Measurements from ENCODE around the gene ACSM2A.
"Not testable (repeated sequence)": the region's sequence is repeated elsewhere in the genome, so short reads cannot be mapped to it uniquely, and the experiment has no call there.

ACSM2A gene

DNA sequence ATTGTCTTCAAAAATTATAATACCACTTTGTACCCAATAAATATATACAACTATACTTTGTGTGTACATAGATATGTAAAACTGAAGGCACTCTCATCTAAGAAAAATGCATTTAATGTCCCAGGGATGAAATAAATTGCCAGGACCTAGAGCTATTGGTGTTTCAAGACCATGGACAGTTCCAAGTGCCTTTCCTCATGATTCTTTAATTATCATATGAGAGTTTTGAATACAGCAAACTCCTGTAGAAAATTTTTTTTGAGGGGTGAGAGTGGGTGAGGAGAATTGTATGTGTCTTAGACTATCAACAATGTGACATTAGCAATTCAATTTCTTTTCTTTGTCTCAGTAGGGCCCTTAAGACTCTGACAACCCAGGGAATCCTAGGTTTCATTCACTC is 17.6 kb downstream of the ACSM2A start:
- H3K27ac ChIP-seq (ENCODE audit: poor library complexity, severe bottlenecking); DNase-seq (ENCODE audit: low spot score); H3K27me3 ChIP-seq (ENCODE audit: insufficient read depth, poor library complexity, severe bottlenecking); ATAC-seq (ENCODE audit: low read depth); H3K9me3 ChIP-seq (ENCODE audit: severe bottlenecking); H3K36me3 ChIP-seq (ENCODE audit: low read depth); H3K4me3 ChIP-seq (ENCODE audit: severe bottlenecking); H3K4me1 ChIP-seq (ENCODE audit: insufficient read depth, poor library complexity, severe bottlenecking): not testable (repeated sequence)

DNA sequence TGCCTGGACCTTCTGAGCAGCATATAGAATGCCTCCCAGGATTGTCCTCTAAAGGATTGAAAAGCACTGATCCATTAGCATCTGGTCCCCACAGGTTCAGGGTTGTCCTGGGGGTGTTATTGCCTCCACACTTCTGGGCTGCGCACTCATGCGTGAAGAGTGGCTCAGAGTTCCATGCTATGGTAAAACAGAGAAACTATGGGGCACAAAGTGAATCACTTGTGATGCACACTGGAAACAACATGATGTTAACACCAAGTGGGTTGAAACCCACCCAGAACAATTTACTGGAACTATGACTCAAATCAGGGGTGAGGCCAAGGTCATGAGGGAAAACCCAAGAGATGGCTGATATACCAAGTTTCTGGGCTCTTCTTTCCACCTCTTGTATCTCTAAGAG is 18.6 kb downstream of the ACSM2A start:
- H3K27me3 ChIP-seq (ENCODE audit: insufficient read depth, poor library complexity, severe bottlenecking); H3K27ac ChIP-seq (ENCODE audit: poor library complexity, severe bottlenecking); H3K36me3 ChIP-seq (ENCODE audit: low read depth); H3K4me1 ChIP-seq (ENCODE audit: insufficient read depth, poor library complexity, severe bottlenecking); ATAC-seq (ENCODE audit: low read depth); H3K4me3 ChIP-seq (ENCODE audit: severe bottlenecking); DNase-seq (ENCODE audit: low spot score); H3K9me3 ChIP-seq (ENCODE audit: severe bottlenecking): not testable (repeated sequence)

DNA sequence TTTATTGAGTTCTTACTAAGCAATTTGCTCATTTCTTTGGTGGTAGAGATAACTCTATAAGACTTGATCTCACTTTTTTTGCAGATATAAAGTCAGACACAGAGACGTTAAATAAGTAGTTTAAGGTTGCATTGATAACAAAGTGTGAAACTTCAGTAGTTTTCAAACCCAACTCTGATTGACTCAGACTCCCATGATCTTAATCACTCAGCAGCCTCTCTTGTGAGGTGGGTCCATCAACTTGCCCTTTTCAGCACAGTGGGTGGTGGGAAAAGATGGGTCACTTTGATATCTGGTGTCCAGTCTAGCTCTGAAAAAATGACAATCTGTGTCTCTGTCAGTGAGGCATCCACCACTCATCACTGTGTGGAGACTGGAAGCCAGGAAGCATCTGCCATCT is 19.4 kb downstream of the ACSM2A start:
- H3K4me3 ChIP-seq (ENCODE audit: severe bottlenecking); H3K9me3 ChIP-seq (ENCODE audit: severe bottlenecking); H3K27me3 ChIP-seq (ENCODE audit: insufficient read depth, poor library complexity, severe bottlenecking); H3K36me3 ChIP-seq (ENCODE audit: low read depth); DNase-seq (ENCODE audit: low spot score); H3K4me1 ChIP-seq (ENCODE audit: insufficient read depth, poor library complexity, severe bottlenecking); ATAC-seq (ENCODE audit: low read depth); H3K27ac ChIP-seq (ENCODE audit: poor library complexity, severe bottlenecking): not testable (repeated sequence)

DNA sequence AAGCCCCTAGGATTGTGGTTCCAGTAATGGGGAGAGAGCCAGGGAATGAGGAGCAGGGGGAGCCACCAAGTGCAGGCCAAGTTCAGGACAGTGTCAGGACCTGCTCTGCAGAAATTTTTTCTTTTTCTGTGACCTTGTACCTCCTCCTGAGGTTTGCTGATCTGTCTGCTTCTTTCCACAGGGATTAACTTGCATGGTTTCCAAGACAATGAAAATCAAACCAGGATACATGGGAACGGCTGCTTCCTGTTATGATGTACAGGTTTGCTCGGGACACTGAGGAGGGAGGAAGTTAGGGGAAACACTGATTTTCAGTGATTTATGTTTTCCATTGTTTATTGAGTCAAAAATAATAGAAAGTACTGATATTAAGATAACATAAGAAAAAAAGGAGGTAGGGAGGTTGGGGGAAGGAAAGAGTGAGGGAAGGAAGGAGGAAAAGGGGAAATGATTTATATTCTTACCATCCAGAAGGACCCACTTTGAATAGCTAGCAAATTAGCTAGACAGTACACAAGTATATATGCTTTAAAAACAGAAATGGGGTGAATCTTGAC is 25.9 kb downstream of the ACSM2A start:
- H3K4me3 ChIP-seq (ENCODE audit: severe bottlenecking); H3K4me1 ChIP-seq (ENCODE audit: insufficient read depth, poor library complexity, severe bottlenecking); DNase-seq (ENCODE audit: low spot score); H3K27ac ChIP-seq (ENCODE audit: poor library complexity, severe bottlenecking); H3K36me3 ChIP-seq (ENCODE audit: low read depth); H3K9me3 ChIP-seq (ENCODE audit: severe bottlenecking); H3K27me3 ChIP-seq (ENCODE audit: insufficient read depth, poor library complexity, severe bottlenecking); ATAC-seq (ENCODE audit: low read depth): not testable (repeated sequence)

DNA sequence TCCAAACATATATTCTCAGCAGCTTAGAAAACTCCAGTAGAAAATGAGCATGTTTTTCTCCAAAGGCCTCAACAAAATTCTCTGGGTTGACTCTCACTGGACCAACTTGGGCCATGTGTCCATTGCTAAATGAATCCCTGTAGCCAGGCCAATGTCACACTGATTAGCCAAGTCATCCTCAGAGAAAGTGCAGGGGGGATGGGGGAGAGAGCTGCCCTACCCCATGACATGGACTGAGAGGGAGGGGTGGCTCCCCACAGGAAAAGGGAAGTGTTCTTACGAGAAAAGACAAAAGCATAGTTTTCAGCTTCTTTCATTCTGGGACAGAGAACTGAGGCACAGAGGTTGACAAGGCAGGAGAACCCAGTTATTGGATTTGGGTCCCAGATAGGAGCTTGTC is 32.7 kb downstream of the ACSM2A start:
- H3K9me3 ChIP-seq (ENCODE audit: severe bottlenecking); H3K4me1 ChIP-seq (ENCODE audit: insufficient read depth, poor library complexity, severe bottlenecking); H3K27ac ChIP-seq (ENCODE audit: poor library complexity, severe bottlenecking): not testable (repeated sequence)

DNA sequence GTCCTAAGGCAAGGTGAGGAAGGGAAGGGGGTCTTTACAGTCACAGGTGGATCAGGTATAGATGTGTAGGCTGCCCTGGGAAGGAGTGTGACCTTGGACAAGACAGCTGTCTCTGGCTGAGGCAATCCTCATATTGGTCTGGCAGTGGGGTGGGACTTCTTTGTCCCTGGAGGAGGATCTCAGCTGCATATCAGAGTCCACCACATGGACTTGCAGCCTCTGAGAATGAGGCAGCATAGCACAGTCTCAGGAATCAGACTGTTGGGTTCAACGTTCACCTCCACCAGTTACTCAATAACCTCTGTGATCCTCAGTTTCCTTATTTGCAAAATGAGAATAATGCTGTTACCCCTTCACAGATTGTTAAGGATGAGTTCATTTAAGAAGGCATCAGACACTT is 33.4 kb downstream of the ACSM2A start:
- Histone ChIP-seq H3K27me3 (ENCODE audit: insufficient read depth, poor library complexity, severe bottlenecking) (peaks cover 3% of the 10 kb centered on the region), H3K36me3 (ENCODE audit: low read depth) (no peaks in the 10 kb centered on the region), H3K9me3 (ENCODE audit: severe bottlenecking) (no peaks in the 10 kb centered on the region), H3K4me3 (ENCODE audit: severe bottlenecking) (no peak overlapping the region), H3K27ac (ENCODE audit: poor library complexity, severe bottlenecking) (no peak overlapping the region), H3K4me1 (ENCODE audit: insufficient read depth, poor library complexity, severe bottlenecking) (no peaks in the 10 kb centered on the region)
- DNase-seq (ENCODE audit: low spot score), result no peak
- no peak for ATAC-seq (ENCODE audit: low read depth)
- TF ChIP-seq, protein P1, sequence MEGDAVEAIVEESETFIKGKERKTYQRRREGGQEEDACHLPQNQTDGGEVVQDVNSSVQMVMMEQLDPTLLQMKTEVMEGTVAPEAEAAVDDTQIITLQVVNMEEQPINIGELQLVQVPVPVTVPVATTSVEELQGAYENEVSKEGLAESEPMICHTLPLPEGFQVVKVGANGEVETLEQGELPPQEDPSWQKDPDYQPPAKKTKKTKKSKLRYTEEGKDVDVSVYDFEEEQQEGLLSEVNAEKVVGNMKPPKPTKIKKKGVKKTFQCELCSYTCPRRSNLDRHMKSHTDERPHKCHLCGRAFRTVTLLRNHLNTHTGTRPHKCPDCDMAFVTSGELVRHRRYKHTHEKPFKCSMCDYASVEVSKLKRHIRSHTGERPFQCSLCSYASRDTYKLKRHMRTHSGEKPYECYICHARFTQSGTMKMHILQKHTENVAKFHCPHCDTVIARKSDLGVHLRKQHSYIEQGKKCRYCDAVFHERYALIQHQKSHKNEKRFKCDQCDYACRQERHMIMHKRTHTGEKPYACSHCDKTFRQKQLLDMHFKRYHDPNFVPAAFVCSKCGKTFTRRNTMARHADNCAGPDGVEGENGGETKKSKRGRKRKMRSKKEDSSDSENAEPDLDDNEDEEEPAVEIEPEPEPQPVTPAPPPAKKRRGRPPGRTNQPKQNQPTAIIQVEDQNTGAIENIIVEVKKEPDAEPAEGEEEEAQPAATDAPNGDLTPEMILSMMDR (IDR thresholded peaks at IDR 0.05; ENCODE audit: poor library complexity, severe bottlenecking), result no peak

More for the DNA sequence above, 32.7 kb downstream of the ACSM2A start:
- not testable (repeated sequence) for DNase-seq (ENCODE audit: low spot score); H3K4me3 ChIP-seq (ENCODE audit: severe bottlenecking); H3K36me3 ChIP-seq (ENCODE audit: low read depth); H3K27me3 ChIP-seq (ENCODE audit: insufficient read depth, poor library complexity, severe bottlenecking); ATAC-seq (ENCODE audit: low read depth)

DNA sequence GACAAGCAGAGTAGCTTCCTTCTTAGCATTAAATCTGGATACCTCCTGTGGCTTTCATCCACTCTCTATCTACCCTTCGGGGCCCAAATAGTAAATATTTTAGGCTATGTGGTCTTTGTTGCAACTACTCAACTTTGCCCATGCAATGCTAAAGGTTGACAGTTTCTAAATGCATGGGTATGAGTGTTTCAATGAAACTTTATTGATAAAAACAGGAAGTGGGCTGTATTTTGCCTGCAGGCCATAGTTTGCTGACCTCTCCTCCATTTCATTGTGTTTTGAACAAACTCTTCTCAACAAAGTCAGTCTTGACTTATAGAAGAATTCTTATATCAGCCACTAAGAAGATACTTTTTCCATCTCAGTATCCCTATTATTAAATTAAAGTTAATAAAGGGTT is 34.1 kb downstream of the ACSM2A start:
- TF ChIP-seq, protein P1 (IDR thresholded peaks at IDR 0.05; ENCODE audit: poor library complexity, severe bottlenecking), result no peak
- Histone ChIP-seq H3K27me3 (ENCODE audit: insufficient read depth, poor library complexity, severe bottlenecking) (peaks cover 3% of the 10 kb centered on the region), H3K9me3 (ENCODE audit: severe bottlenecking) (no peaks in the 10 kb centered on the region)

DNA sequence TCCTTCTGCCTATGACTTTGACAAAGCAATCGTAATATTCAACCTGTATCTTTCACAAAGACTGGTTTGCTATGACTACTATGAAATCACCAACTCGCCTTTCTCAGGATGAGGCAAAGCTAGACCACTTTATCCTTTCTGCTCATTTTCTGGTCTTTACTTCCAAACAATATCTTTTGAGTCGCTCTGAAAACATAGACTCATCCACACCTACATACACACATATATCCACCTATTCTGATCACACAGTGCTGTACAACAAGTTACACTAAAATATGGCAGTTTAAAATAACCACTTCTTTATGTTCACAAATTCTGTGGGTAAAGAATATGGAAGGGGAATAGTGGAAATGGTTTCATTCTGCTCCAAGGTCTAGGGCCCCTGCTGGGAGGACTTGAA is 39.7 kb downstream of the ACSM2A start:
- not testable (repeated sequence) for H3K4me1 ChIP-seq (ENCODE audit: insufficient read depth, poor library complexity, severe bottlenecking); H3K9me3 ChIP-seq (ENCODE audit: severe bottlenecking); H3K27me3 ChIP-seq (ENCODE audit: insufficient read depth, poor library complexity, severe bottlenecking); H3K27ac ChIP-seq (ENCODE audit: poor library complexity, severe bottlenecking); ATAC-seq (ENCODE audit: low read depth); H3K36me3 ChIP-seq (ENCODE audit: low read depth); DNase-seq (ENCODE audit: low spot score); H3K4me3 ChIP-seq (ENCODE audit: severe bottlenecking)

More for the DNA sequence above, 34.1 kb downstream of the ACSM2A start:
- H3K4me3 ChIP-seq (ENCODE audit: severe bottlenecking), result no peak overlapping the region
- DNase-seq (ENCODE audit: low spot score) (no peak), ATAC-seq (ENCODE audit: low read depth) (no peak)
- no peak overlapping the region for H3K27ac ChIP-seq (ENCODE audit: poor library complexity, severe bottlenecking)
- no peaks in the 10 kb centered on the region for H3K36me3 ChIP-seq (ENCODE audit: low read depth)
- no peaks in the 10 kb centered on the region for H3K4me1 ChIP-seq (ENCODE audit: insufficient read depth, poor library complexity, severe bottlenecking)

DNA sequence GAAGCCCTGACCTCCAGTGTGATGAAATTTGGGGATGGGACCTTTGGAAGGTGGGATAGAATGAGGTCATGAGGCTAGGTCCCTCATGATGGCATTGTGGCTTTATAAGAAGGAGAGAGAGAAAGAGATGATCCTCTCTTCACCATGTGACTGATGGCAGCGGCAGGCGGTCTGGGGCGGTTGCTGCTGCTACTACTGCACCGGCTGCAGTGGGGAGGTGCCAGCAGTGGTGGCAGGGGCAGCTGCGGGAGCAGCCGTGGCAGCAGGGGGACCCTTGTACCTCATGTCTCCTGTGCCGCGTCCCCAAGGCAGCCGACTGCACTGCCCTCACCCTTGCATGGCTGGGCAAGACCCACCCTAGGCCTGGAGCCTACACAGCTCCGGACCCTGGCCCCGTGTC is 40.1 kb downstream of the ACSM2A start:
- H3K27ac ChIP-seq (ENCODE audit: poor library complexity, severe bottlenecking); H3K36me3 ChIP-seq (ENCODE audit: low read depth); H3K9me3 ChIP-seq (ENCODE audit: severe bottlenecking); H3K4me1 ChIP-seq (ENCODE audit: insufficient read depth, poor library complexity, severe bottlenecking); ATAC-seq (ENCODE audit: low read depth); H3K27me3 ChIP-seq (ENCODE audit: insufficient read depth, poor library complexity, severe bottlenecking); DNase-seq (ENCODE audit: low spot score); H3K4me3 ChIP-seq (ENCODE audit: severe bottlenecking): not testable (repeated sequence)

Data from RWPE2 (cell line).